Glomerular endothelial cell (primary cell): ENCODE results near the gene SASH1. TPM values are rescaled to one million over a fixed set of nuclear protein-coding genes. Genes with fewer than 3 reads are reported as not detected.

Experiments
- DNase-seq: peaks from one replicate; pipeline ENCODE4 v3.0.0-alpha.2; 2011; ENCODE audit warnings: low read depth, low spot score; ENCODE audit errors: extremely low read depth
- total RNA-seq: library from RNA; depleted of rRNA; stranded (reverse); fragments of >200 nt; gene quantifications from 2 replicates; pipeline ENCODE4 v1.2.3, GENCODE V29; 2015

The SASH1 gene
- total RNA-seq, 1 donor from 2014 or later, result 136 TPM

- DNase-seq, result no peak
Measured at GRCh38 chr6:148453906-148454305, 111.3 kb downstream of the SASH1 start.

GRCh38 chr6:148455225-148455624 lies 112.6 kb downstream of the SASH1 start:
- DNase-seq, result peak; percentile 95

GRCh38 chr6:148455674-148456558 lies 113.3 kb downstream of the SASH1 start:
- DNase-seq, result no peak

GRCh38 chr6:148457137-148457842 lies 114.7 kb downstream of the SASH1 start:
- DNase-seq, result peak; percentile 89

- no peak for DNase-seq
Measured at GRCh38 chr6:148457843-148458159, 115.2 kb downstream of the SASH1 start.

GRCh38 chr6:148459238-148459637 lies 116.6 kb downstream of the SASH1 start:
- no peak for DNase-seq

GRCh38 chr6:148460876-148461646 lies 118.4 kb downstream of the SASH1 start:
- no peak for DNase-seq

GRCh38 chr6:148461986-148462577 lies 119.4 kb downstream of the SASH1 start:
- no peak for DNase-seq

GRCh38 chr6:148463671-148464070 lies 121.0 kb downstream of the SASH1 start:
- no peak for DNase-seq

GRCh38 chr6:148464319-148465010 lies 121.8 kb downstream of the SASH1 start:
- no peak for DNase-seq

GRCh38 chr6:148465011-148465335 lies 122.3 kb downstream of the SASH1 start:
- no peak for DNase-seq

- no peak for DNase-seq
Measured at GRCh38 chr6:148465670-148466069, 123.0 kb downstream of the SASH1 start.

- DNase-seq, result no peak
Measured at GRCh38 chr6:148466158-148466557, 123.5 kb downstream of the SASH1 start.

- DNase-seq, result no peak
Measured at GRCh38 chr6:148467926-148468325, 125.3 kb downstream of the SASH1 start.

GRCh38 chr6:148470156-148470555 lies 127.5 kb downstream of the SASH1 start:
- DNase-seq, result no peak

GRCh38 chr6:148470606-148471465 lies 128.2 kb downstream of the SASH1 start:
- no peak for DNase-seq

GRCh38 chr6:148471624-148472159 lies 129.1 kb downstream of the SASH1 start:
- DNase-seq, result no peak

- no peak for DNase-seq
Measured at GRCh38 chr6:148472171-148473105, 129.8 kb downstream of the SASH1 start.
